ENCODE measurements around the gene COL2A1.

Gene COL2A1

DNA sequence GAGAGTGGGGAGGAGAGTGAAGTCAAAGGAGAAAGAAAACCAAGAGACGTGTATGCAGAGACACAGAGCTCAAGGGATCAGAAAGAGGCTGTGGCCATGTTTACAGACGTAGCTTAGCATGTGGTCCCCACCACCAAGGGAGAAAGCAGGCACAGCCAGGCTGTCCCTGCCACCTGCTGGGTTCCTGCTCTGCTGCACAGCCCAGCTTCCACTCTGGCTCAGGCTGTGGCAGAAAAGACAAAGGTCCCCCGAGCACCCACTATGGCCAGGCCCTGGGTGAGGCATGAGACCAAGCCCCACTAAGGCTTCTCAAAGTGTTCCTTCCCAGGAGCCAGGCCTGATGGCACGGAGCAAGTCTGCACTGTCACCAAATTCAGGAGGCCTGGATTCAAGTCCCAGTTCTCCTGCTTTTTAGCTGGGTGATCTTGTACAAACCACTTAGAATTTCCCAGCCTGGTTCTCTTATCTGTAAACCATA, 25.9 kb upstream of the COL2A1 start:
- no peak for DNase-seq (ENCODE audit: extremely low read depth, low read depth)
- TF ChIP-seq, protein P1, sequence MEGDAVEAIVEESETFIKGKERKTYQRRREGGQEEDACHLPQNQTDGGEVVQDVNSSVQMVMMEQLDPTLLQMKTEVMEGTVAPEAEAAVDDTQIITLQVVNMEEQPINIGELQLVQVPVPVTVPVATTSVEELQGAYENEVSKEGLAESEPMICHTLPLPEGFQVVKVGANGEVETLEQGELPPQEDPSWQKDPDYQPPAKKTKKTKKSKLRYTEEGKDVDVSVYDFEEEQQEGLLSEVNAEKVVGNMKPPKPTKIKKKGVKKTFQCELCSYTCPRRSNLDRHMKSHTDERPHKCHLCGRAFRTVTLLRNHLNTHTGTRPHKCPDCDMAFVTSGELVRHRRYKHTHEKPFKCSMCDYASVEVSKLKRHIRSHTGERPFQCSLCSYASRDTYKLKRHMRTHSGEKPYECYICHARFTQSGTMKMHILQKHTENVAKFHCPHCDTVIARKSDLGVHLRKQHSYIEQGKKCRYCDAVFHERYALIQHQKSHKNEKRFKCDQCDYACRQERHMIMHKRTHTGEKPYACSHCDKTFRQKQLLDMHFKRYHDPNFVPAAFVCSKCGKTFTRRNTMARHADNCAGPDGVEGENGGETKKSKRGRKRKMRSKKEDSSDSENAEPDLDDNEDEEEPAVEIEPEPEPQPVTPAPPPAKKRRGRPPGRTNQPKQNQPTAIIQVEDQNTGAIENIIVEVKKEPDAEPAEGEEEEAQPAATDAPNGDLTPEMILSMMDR (IDR thresholded peaks at IDR 0.05; ENCODE audit: low read depth, low read length), result no peak

DNA sequence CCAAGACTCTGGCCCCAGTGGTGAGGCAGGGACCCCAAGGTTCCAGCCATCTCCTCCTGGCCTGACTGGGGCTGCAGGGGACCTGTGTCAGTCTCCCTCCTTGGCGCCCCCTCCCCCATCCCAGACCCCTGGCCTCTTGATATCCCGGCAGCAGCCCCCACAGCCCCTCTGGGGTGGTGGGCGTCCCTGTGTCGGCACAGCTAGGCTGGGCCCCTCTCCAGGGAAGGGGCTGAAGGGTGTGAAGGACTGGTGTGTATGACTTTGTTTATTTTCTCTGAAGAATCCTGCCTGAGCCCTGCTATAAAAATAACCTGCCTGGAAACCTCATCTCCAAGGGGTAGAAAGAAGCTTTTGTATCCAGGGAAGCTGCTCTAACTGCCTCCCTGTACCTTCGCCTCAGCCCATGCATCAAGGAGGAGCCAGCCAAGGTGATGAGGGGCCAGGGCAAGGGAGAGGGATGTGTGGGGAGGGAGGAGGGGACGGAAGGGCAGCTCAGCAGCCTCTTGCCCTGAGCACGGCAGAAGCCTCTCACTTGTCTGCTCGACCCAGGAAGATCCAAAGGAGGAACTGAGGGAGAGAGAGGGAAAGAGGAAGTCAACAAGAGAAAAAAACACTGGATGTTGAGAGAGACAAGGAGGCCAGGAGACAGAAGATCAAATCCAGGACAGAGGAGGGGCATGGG, 25.4 kb upstream of the COL2A1 start:
- TF ChIP-seq, protein P1 (IDR thresholded peaks at IDR 0.05; ENCODE audit: low read depth, low read length), result no peak
- no peak for DNase-seq (ENCODE audit: extremely low read depth, low read depth)

GRCh38 chr12:48028541-48029431, 24.5 kb upstream of the COL2A1 start:
- TF ChIP-seq, protein P1 (IDR thresholded peaks at IDR 0.05; ENCODE audit: low read depth, low read length), result no peak
- DNase-seq (ENCODE audit: extremely low read depth, low read depth), result no peak

- DNase-seq (ENCODE audit: extremely low read depth, low read depth), result no peak
- TF ChIP-seq, protein P1 (IDR thresholded peaks at IDR 0.05; ENCODE audit: low read depth, low read length), result no peak
Observed at GRCh38 chr12:48027183-48028002, 23.1 kb upstream of the COL2A1 start.

DNA sequence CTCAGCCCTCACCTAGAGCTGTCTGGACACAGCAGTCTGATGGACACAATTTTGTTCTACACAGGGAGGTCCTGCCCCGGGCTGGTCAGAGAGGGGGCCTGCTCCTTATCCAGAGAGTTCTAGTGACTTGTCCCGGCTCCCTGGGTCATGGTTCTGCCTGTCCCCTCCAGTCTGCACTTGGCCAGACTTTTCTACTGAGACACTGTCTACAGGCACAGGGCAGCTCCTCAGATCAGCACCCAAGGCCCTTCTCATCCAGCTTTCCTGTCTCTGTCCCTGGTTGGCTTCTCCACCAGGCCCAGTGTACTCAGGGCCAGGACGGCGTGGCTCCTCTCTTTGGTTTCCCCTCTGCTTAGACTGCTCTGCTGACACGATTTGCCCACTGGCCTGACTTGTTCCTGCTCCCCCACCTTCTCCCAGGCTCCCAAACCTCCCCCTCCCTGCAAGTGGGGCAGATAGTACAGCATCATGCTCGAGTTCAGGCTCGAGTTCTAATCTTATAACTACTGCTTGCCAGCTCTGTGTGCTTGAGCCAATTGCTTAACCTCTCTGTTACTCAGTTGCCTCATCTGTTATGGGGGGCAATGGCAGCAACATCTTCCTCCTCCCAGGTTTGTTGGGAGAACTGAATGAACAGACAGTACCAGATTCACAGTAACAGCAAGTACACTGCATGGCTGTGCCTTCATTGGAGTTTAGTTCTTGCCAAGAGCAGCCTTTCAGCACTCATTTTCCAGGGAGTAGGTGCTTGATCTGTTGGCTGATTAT, 22.0 kb upstream of the COL2A1 start:
- no peak for DNase-seq (ENCODE audit: extremely low read depth, low read depth)
- TF ChIP-seq, protein P1 (IDR thresholded peaks at IDR 0.05; ENCODE audit: low read depth, low read length), result no peak

GRCh38 chr12:48025281-48025680, 21.0 kb upstream of the COL2A1 start:
- DNase-seq (ENCODE audit: extremely low read depth, low read depth), result no peak
- TF ChIP-seq, protein P1 (IDR thresholded peaks at IDR 0.05; ENCODE audit: low read depth, low read length), result no peak

Measured in AG09319 (cell line).